K562 (cell line): ENCODE data around the gene CLSTN2. TPM values are rescaled to one million over a fixed set of nuclear protein-coding genes. Genes with fewer than 3 reads are reported as not detected.

Source experiments
- ETS2 ChIP-seq: IDR thresholded peaks from 2 replicates; pipeline ENCODE4 v1.6.1; 2016; ENCODE audit warnings: borderline replicate concordance, missing genetic modification characterization, mild to moderate bottlenecking, moderate library complexity, missing compliant biosample characterization; ENCODE audit not compliant: poor library complexity, severe bottlenecking
- GABPB2 ChIP-seq: fragments of 250-450 bp; sonication (Bioruptor Pico); conservative IDR thresholded peaks from 2 replicates; pipeline ENCODE4 v1.5.1; 2021; ENCODE audit warnings: mild to moderate bottlenecking
- MCM7 ChIP-seq, 2 experiments: fragments of 450-650 bp; IDR thresholded peaks; 2 replicates each; pipeline ENCODE4 v1.6.1; 2016 to 2018
- NFRKB ChIP-seq: fragments of 450-650 bp; IDR thresholded peaks from 2 replicates; pipeline ENCODE4 v1.6.1; 2016; ENCODE audit warnings: low read depth
- NKRF ChIP-seq: fragments of 450-650 bp; IDR thresholded peaks from 2 replicates; pipeline ENCODE4 v1.6.1; 2016; ENCODE audit warnings: borderline replicate concordance
- PKNOX1 ChIP-seq: fragments of 450-650 bp; IDR thresholded peaks from 2 replicates; pipeline ENCODE4 v1.6.1; 2016
- PPARD ChIP-seq: fragments of 250-450 bp; sonication (Bioruptor Pico); IDR thresholded peaks from 2 replicates; pipeline ENCODE4 v1.8.0; 2022; ENCODE audit warnings: inconsistent platforms, mild to moderate bottlenecking, moderate library complexity
- PRDM10 ChIP-seq: fragments of 450-650 bp; IDR thresholded peaks from 2 replicates; pipeline ENCODE4 v1.6.1; 2018; ENCODE audit not compliant: partially characterized antibody
- SMAD2 ChIP-seq: fragments of 150-350 bp; IDR thresholded peaks from 2 replicates; pipeline ENCODE4 v1.6.1; 2014; ENCODE audit warnings: low read depth, mild to moderate bottlenecking, low read length
- ZNF277 ChIP-seq: fragments of 250-450 bp; sonication (Bioruptor Pico); IDR thresholded peaks from 2 replicates; pipeline ENCODE4 v1.8.0; 2022; ENCODE audit warnings: inconsistent platforms, mild to moderate bottlenecking, moderate library complexity, borderline replicate concordance
- ZNF282 ChIP-seq: sonication (generic); formaldehyde crosslinking; IDR thresholded peaks from 2 replicates; pipeline ENCODE4 v1.8.1; 2023; ENCODE audit warnings: missing genetic modification reagents
- ZNF407 ChIP-seq: fragments of 450-650 bp; IDR thresholded peaks from 2 replicates; pipeline ENCODE4 v1.6.1; 2016; ENCODE audit warnings: low read depth
- polyA plus RNA-seq, 8 experiments: library from polyadenylated mRNA; depleted of rRNA in 4 of 8; stranded (reverse) in 5 of 8; unstranded in 3 of 8; fragments of >200 nt; fragmentation: Nextera tagmentation in 2 of 8; fragmentation: Illumina TruSeq in 1 of 8; extraction: Ambion mirVana in 2 of 8; extraction: Trizol in 1 of 8; gene quantifications; 2 replicates each; pipeline versions ENCODE4 v1.2.1 to v1.2.3, GENCODE V29; 2011 to 2014; ENCODE audit warnings: inconsistent platforms in 1 of 8, missing spikeins in 1 of 8
- total RNA-seq, 7 experiments: library from RNA; depleted of rRNA in 6 of 7; stranded (reverse); fragments of >200 nt in 6 of 7; fragmentation: Illumina TruSeq in 2 of 7; extraction: Trizol in 2 of 7; gene quantifications; 2 replicates each; pipeline versions ENCODE4 v1.2.1 to v1.2.3, GENCODE V29; 2011 to 2021; ENCODE audit warnings: low replicate concordance in 1 of 7

Gene CLSTN2
- total and polyA plus RNA-seq, 9 of the 15 experiments (the other 6 are each of a cell fraction or from before 2014, with no cell fraction given): 0.02 to 0.04 (median 0.04) TPM; not detected in 6

GRCh38 chr3:140580746-140581145 lies 645.8 kb downstream of the CLSTN2 start (continued):
- TF ChIP-seq PKNOX1 (no peak), ZNF277 (CRISPR knock-in tag) (no peak), MCM7 (IDR thresholded peaks at IDR 0.05) (no peak), ZNF282 (CRISPR knock-in tag) (no peak), GABPB2 (CRISPR knock-in tag) (no peak), PPARD (CRISPR knock-in tag) (no peak), SMAD2 (no peak), NFRKB (no peak), ZNF407 (no peak), NKRF (no peak), PRDM10 (no peak), ETS2 (tag) (no peak)
